HepG2 (cell line): ENCODE measurements around the gene TOGARAM1. TPM values are rescaled to one million over a fixed set of nuclear protein-coding genes. Genes with fewer than 3 reads are reported as not detected.
A peak's percentile ranks its signal among the peaks of the same experiment; 100 is the strongest.

Experiments used
- ATAC-seq: fragments of 200-7000 bp; cut with Tn5 transposase; 3 replicates; pipeline ENCODE4 v1.9.1; 2020; ENCODE audit warnings: mild to moderate bottlenecking, moderate library complexity
- BruUV-seq: library from RNA; stranded (reverse); fragments of 400-500 nt; replicated peaks from 2 replicates; lab custom pipeline; 2021; lab: Mats Ljungman, UMichigan
- CTCF ChIA-PET: fragments of 300-600 bp; formaldehyde crosslinking; extraction: SDS; loops from one replicate; lab custom pipeline; 2021; ENCODE audit warnings: low total read pairs, inconsistent platforms, low intra/inter-chr PET ratio; lab: Yijun Ruan, JAX
- POLR2A ChIA-PET: fragments of 350-600 bp; sonication (Branson Sonifier 250); formaldehyde crosslinking; loops from one replicate; lab custom pipeline; 2020; ENCODE audit warnings: antibody characterized with exemption, inconsistent platforms; lab: Yijun Ruan, JAX
- DNase-seq: peaks from one replicate; pipeline ENCODE4 v3.0.0-alpha.2; 2015; ENCODE audit warnings: low spot score
- FAIRE-seq: peaks from 3 replicates; lab custom pipeline; 2011; peaks lifted over from hg19 to GRCh38; lab: Jason Lieb, UNC
- H2AFZ ChIP-seq: one replicate; pipeline ENCODE4 v1.6.1; 2011; ENCODE audit warnings: low read length, inconsistent platforms
- H3K27ac ChIP-seq: fragments of 300-600 bp; 3 replicates; pipeline ENCODE4 v1.8.0; 2011; ENCODE audit warnings: mixed run types, mild to moderate bottlenecking, mixed read lengths, low read length, inconsistent platforms; ENCODE audit not compliant: insufficient read depth; ENCODE audit errors: extremely low read length
- H3K27me3 ChIP-seq, 2 experiments: fragments of 200-600 bp in 1 of 2; 2 replicates in 1 of 2; 3 replicates in 1 of 2; pipeline versions ENCODE4 v1.6.0 to v1.8.0; 2011; ENCODE audit warnings: low read length in 2 of 2, mild to moderate bottlenecking in 2 of 2, moderate library complexity in 2 of 2, inconsistent platforms in 1 of 2; ENCODE audit not compliant: insufficient read depth in 2 of 2, control insufficient read depth in 1 of 2
- H3K36me3 ChIP-seq, 2 experiments: fragments of 200-600 bp in 1 of 2; replicated peaks in 1 of 2; 2 replicates in 1 of 2; 3 replicates in 1 of 2; pipeline versions ENCODE4 v1.5.1 to v1.8.0; 2011; ENCODE audit warnings: low read length in 2 of 2, inconsistent platforms in 1 of 2; ENCODE audit not compliant: insufficient read depth in 2 of 2, control insufficient read depth in 1 of 2
- H3K4me1 ChIP-seq: 2 replicates; pipeline ENCODE4 v1.5.1; 2012; ENCODE audit warnings: low read length, inconsistent platforms; ENCODE audit not compliant: insufficient read depth
- H3K4me2 ChIP-seq: 2 replicates; pipeline ENCODE4 v1.6.0; 2011; ENCODE audit warnings: low read depth, low read length, inconsistent platforms
- H3K4me3 ChIP-seq, 3 experiments: fragments of 200-600 bp in 1 of 3; sonication (generic), shearing (Covaris generic) in 1 of 3; replicated peaks in 1 of 3; 2 replicates each; pipeline ENCODE4 v1.5.1; 2011 to 2016; ENCODE audit warnings: low read length in 3 of 3, inconsistent platforms in 2 of 3, low read depth in 2 of 3, mild to moderate bottlenecking in 2 of 3, control low read depth in 1 of 3, mixed read lengths in 1 of 3; ENCODE audit not compliant: insufficient read depth in 1 of 3
- H3K79me2 ChIP-seq: one replicate; pipeline ENCODE4 v1.6.1; 2011; ENCODE audit warnings: low read length, inconsistent platforms; ENCODE audit not compliant: insufficient read depth
- H3K9ac ChIP-seq: 2 replicates; pipeline ENCODE4 v1.6.0; 2011; ENCODE audit warnings: mild to moderate bottlenecking, low read depth, low read length, inconsistent platforms; ENCODE audit not compliant: insufficient read depth
- H3K9me3 ChIP-seq: 2 replicates; pipeline ENCODE4 v1.5.1; 2012; ENCODE audit warnings: mild to moderate bottlenecking, low read length
- H4K20me1 ChIP-seq: 2 replicates; pipeline ENCODE4 v1.6.0; 2011; ENCODE audit warnings: inconsistent platforms, mild to moderate bottlenecking, low read length, moderate library complexity; ENCODE audit not compliant: insufficient read depth
- ELF3 ChIP-seq: IDR thresholded peaks from 2 replicates; pipeline ENCODE4 v1.6.1; 2016; ENCODE audit warnings: missing genetic modification reagents, missing compliant biosample characterization
- FOXP1 ChIP-seq, 2 experiments: fragments of 450-650 bp in 1 of 2; IDR thresholded peaks; 2 replicates each; pipeline ENCODE4 v1.6.1; 2017 to 2018; ENCODE audit warnings: antibody characterized with exemption in 1 of 2
- GATAD2A ChIP-seq: IDR thresholded peaks from 2 replicates; pipeline ENCODE4 v1.6.1; 2016
- GMEB1 ChIP-seq: sonication (generic); formaldehyde crosslinking; IDR thresholded peaks from 2 replicates; pipeline ENCODE4 v1.5.1; 2020; ENCODE audit warnings: missing genetic modification reagents, mild to moderate bottlenecking, borderline replicate concordance
- HNRNPLL ChIP-seq: fragments of 200-400 bp; formaldehyde crosslinking; IDR thresholded peaks from 2 replicates; pipeline ENCODE4 v1.6.1; 2017; ENCODE audit warnings: mild to moderate bottlenecking, low read depth, low read length; ENCODE audit not compliant: poor library complexity, severe bottlenecking
- PHB2 ChIP-seq: fragments of 450-650 bp; IDR thresholded peaks from 2 replicates; pipeline ENCODE4 v1.6.1; 2018; ENCODE audit not compliant: partially characterized antibody
- POLR2G ChIP-seq: fragments of 200-400 bp; formaldehyde crosslinking; IDR thresholded peaks from 2 replicates; pipeline ENCODE4 v1.6.1; 2018; ENCODE audit warnings: mild to moderate bottlenecking, low read depth, low read length, moderate library complexity
- SOX13 ChIP-seq, 3 experiments: fragments of 450-650 bp in 1 of 3; sonication (generic) in 1 of 3; formaldehyde crosslinking in 1 of 3; IDR thresholded peaks in 2 of 3; conservative IDR thresholded peaks in 1 of 3; 2 replicates each; pipeline versions ENCODE4 v1.5.0 to v1.6.1; 2016 to 2020; ENCODE audit warnings: antibody characterized with exemption in 1 of 3, mild to moderate bottlenecking in 1 of 3, missing compliant biosample characterization in 1 of 3, missing genetic modification reagents in 1 of 3, moderate library complexity in 1 of 3
- SOX5 ChIP-seq: IDR thresholded peaks from 2 replicates; pipeline ENCODE4 v1.6.1; 2016; ENCODE audit warnings: borderline replicate concordance
- SOX6 ChIP-seq, 2 experiments: fragments of 450-650 bp in 1 of 2; sonication (generic) in 1 of 2; formaldehyde crosslinking in 1 of 2; IDR thresholded peaks; 2 replicates each; pipeline versions ENCODE4 v1.4.0 to v1.6.1; 2017 to 2020; ENCODE audit warnings: antibody characterized with exemption in 1 of 2, mild to moderate bottlenecking in 1 of 2, missing genetic modification reagents in 1 of 2
- TEAD3 ChIP-seq: optimal IDR thresholded peaks from 2 replicates; pipeline ENCODE3; 2016; ENCODE audit warnings: borderline replicate concordance
- TFDP1 ChIP-seq: IDR thresholded peaks from 2 replicates; pipeline ENCODE4 v1.6.1; 2016; ENCODE audit warnings: missing compliant biosample characterization, missing genetic modification reagents, borderline replicate concordance
- ZNF652 ChIP-seq: IDR thresholded peaks from 2 replicates; pipeline ENCODE4 v1.6.1; 2016; ENCODE audit warnings: low read depth, borderline replicate concordance
- WGBS: methylation state at CpG from one replicate; pipeline ENCODE4 v1.1.6; 2017; ENCODE audit warnings: low lambda C conversion rate; 5-methylcytosine and 5-hydroxymethylcytosine counted together
- in situ Hi-C: cut with HindIII; loops from 2 replicates; pipeline ENCODE4 v1.10.0; 2017; ENCODE audit warnings: low pct_unique_long_range_greater_than_20kb; ENCODE audit not compliant: extremely low pct_ligation_motif_present
- intact Hi-C: fragments of 100-400 bp; cut with micrococcal nuclease; formaldehyde crosslinking; loops from one replicate; pipeline ENCODE4 v1.10.0; 2022; ENCODE audit not compliant: unreplicated experiment
- polyA plus RNA-seq, 8 experiments: library from polyadenylated mRNA; depleted of rRNA in 3 of 8; stranded (reverse) in 7 of 8; unstranded in 1 of 8; fragments of >200 nt; fragmentation: Illumina TruSeq in 4 of 8; extraction: Trizol in 4 of 8; gene quantifications; 2 replicates each; pipeline versions ENCODE4 v1.2.1 to v1.2.3, GENCODE V29; 2011 to 2016; ENCODE audit warnings: low read depth in 4 of 8, missing spikeins in 1 of 8, mixed read lengths in 1 of 8; ENCODE audit not compliant: insufficient read depth in 1 of 8
- total RNA-seq, 5 experiments: library from RNA; depleted of rRNA; stranded (reverse); fragments of >200 nt; fragmentation: Illumina TruSeq; extraction: Trizol; gene quantifications; 2 replicates each; pipeline ENCODE4 v1.2.3, GENCODE V29; 2016; ENCODE audit warnings: low read depth in 1 of 5
- TF ChIP-seq, protein P1 (sequence below): IDR thresholded peaks from 2 replicates; pipeline ENCODE4 v1.4.0; 2020; ENCODE audit warnings: mild to moderate bottlenecking, missing genetic modification reagents
- TF ChIP-seq, protein P2 (sequence below), 2 experiments: sonication (generic) in 1 of 2; formaldehyde crosslinking in 1 of 2; IDR thresholded peaks; 2 replicates each; pipeline versions ENCODE4 v1.4.0 to v1.6.1; 2018 to 2020; ENCODE audit warnings: missing genetic modification reagents in 2 of 2, borderline replicate concordance in 1 of 2, low read depth in 1 of 2, mild to moderate bottlenecking in 1 of 2, missing biosample characterization in 1 of 2

TOGARAM1 gene
- total and polyA plus RNA-seq, 2 of the 13 experiments (the other 11 are each of a cell fraction or from before 2014, with no cell fraction given): 5.6 to 9.8 TPM

GRCh38 chr14:44995196-44995595 is 33.2 kb downstream of the TOGARAM1 start:
- FAIRE-seq (peak; percentile 4), ATAC-seq (peak; percentile 81), DNase-seq (peak; percentile 67)
- Histone ChIP-seq H3K27me3 (no peaks in the 10 kb centered on the region), H3K79me2 (peaks cover 2% of the 10 kb centered on the region), H3K4me3 (no peak overlapping the region), H3K4me1 (peaks cover 26% of the 10 kb centered on the region), H3K4me2 (no peak overlapping the region), H2AFZ (no peak overlapping the region), H3K36me3 (peaks cover 3 to 6% of the 10 kb centered on the region in 2 experiments; a peak in 4 of 5 replicates), H4K20me1 (no peaks in the 10 kb centered on the region), H3K27ac (no peak overlapping the region), H3K9me3 (no peaks in the 10 kb centered on the region), H3K9ac (peak overlapping the region; percentile 22; the same call in 1 of the 2 replicates)
- no TSS peak for BruUV-seq
- 71% methylated on average over 3 of the region's 3 CpGs for WGBS
- POLR2A ChIA-PET: no interaction called here
- in situ Hi-C loops (no loop called here), intact Hi-C loops (no loop called here)
- CTCF ChIA-PET: no interaction called here
- TF ChIP-seq POLR2G (no peak), HNRNPLL (no peak), PHB2 (no peak), SOX13 (IDR thresholded peaks at IDR 0.05) (peak; percentile 64), SOX13 (CRISPR knock-in tag; conservative IDR thresholded peaks at IDR 0.05 in 1 of 2, IDR thresholded peaks at IDR 0.05 in 1 of 2) (peak in 1 of 2 experiments; percentile 99; a peak in 2 of 4 replicates), TFDP1 (CRISPR knock-in tag) (no peak), GMEB1 (CRISPR knock-in tag) (no peak), GATAD2A (CRISPR knock-in tag) (0 out of 2 replicates have a peak, but pooled peaks have one; percentile 28), FOXP1 (IDR thresholded peaks at IDR 0.05) (no peak), FOXP1 (CRISPR knock-in tag; IDR thresholded peaks at IDR 0.05) (peak; percentile 24; the same call in 1 of the 2 replicates), ZNF652 (CRISPR knock-in tag) (no peak), SOX6 (IDR thresholded peaks at IDR 0.05) (no peak), SOX6 (CRISPR knock-in tag; IDR thresholded peaks at IDR 0.05) (peak; percentile 68), SOX5 (CRISPR knock-in tag) (peak; percentile 94), ELF3 (CRISPR knock-in tag) (peak; percentile 61), TEAD3 (CRISPR knock-in tag) (peak; percentile 20)
- TF ChIP-seq, protein P1, sequence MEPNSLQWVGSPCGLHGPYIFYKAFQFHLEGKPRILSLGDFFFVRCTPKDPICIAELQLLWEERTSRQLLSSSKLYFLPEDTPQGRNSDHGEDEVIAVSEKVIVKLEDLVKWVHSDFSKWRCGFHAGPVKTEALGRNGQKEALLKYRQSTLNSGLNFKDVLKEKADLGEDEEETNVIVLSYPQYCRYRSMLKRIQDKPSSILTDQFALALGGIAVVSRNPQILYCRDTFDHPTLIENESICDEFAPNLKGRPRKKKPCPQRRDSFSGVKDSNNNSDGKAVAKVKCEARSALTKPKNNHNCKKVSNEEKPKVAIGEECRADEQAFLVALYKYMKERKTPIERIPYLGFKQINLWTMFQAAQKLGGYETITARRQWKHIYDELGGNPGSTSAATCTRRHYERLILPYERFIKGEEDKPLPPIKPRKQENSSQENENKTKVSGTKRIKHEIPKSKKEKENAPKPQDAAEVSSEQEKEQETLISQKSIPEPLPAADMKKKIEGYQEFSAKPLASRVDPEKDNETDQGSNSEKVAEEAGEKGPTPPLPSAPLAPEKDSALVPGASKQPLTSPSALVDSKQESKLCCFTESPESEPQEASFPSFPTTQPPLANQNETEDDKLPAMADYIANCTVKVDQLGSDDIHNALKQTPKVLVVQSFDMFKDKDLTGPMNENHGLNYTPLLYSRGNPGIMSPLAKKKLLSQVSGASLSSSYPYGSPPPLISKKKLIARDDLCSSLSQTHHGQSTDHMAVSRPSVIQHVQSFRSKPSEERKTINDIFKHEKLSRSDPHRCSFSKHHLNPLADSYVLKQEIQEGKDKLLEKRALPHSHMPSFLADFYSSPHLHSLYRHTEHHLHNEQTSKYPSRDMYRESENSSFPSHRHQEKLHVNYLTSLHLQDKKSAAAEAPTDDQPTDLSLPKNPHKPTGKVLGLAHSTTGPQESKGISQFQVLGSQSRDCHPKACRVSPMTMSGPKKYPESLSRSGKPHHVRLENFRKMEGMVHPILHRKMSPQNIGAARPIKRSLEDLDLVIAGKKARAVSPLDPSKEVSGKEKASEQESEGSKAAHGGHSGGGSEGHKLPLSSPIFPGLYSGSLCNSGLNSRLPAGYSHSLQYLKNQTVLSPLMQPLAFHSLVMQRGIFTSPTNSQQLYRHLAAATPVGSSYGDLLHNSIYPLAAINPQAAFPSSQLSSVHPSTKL (CRISPR knock-in tag): peak; percentile 48; the same call in 1 of the 2 replicates
- TF ChIP-seq, protein P2, sequence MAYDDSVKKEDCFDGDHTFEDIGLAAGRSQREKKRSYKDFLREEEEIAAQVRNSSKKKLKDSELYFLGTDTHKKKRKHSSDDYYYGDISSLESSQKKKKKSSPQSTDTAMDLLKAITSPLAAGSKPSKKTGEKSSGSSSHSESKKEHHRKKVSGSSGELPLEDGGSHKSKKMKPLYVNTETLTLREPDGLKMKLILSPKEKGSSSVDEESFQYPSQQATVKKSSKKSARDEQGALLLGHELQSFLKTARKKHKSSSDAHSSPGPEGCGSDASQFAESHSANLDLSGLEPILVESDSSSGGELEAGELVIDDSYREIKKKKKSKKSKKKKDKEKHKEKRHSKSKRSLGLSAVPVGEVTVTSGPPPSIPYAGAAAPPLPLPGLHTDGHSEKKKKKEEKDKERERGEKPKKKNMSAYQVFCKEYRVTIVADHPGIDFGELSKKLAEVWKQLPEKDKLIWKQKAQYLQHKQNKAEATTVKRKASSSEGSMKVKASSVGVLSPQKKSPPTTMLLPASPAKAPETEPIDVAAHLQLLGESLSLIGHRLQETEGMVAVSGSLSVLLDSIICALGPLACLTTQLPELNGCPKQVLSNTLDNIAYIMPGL (CRISPR knock-in tag; IDR thresholded peaks at IDR 0.05; ENCODE audit: borderline replicate concordance in 1 of 2, low read depth in 1 of 2): no peak
